Measurements from ENCODE around the gene SHISA9. TPM values are rescaled to one million over a fixed set of nuclear protein-coding genes. Genes with fewer than 3 reads are reported as not detected.

The SHISA9 gene
- total and polyA plus RNA-seq, 8 donors: 0.15 to 1.3 (median 0.38) TPM; not detected in 4

DNA sequence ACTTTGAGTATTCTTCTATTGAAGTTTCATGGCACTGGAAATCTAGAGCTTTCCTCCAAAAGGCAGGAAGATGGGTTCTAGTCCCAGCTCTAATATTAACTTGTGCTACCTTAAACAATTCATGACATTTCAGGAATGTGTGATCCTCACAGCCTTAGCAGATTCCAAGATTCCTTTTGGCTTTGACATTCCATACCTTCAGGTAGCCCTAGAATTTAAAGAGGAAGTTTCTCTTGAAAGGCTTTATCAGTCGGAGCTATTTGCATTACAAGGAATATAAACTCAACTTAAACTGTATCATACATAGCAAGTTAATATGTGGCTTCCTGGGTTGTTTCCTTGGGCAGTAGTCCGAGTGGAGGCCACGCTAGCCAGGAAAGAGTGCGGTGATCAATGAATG lies 330.0 kb downstream of the SHISA9 start:
- Histone ChIP-seq H3K27ac (no peak overlapping the region), H3K4me3 (no peak overlapping the region), H3K36me3 (no peaks in the 10 kb centered on the region), H3K27me3 (no peaks in the 10 kb centered on the region), H3K4me1 (no peaks in the 10 kb centered on the region), H3K9me3 (peaks cover 0 to 7% (median 5%) of the 10 kb centered on the region in 4 donors)
- 45 to 74% (median 56%) methylated on average over 4 of the region's 4 CpGs for WGBS, 5 donors
- intact Hi-C loops (cut with DNase I; ENCODE audit: low total_unique reads): no loop called here
- no peak for DNase-seq
- TF ChIP-seq EP300 (IDR thresholded peaks at IDR 0.05) (no peak), POLR2A (IDR thresholded peaks at IDR 0.05) (no peak), POLR2AphosphoS5 (IDR thresholded peaks at IDR 0.05) (no peak)
- TF ChIP-seq, protein P1, sequence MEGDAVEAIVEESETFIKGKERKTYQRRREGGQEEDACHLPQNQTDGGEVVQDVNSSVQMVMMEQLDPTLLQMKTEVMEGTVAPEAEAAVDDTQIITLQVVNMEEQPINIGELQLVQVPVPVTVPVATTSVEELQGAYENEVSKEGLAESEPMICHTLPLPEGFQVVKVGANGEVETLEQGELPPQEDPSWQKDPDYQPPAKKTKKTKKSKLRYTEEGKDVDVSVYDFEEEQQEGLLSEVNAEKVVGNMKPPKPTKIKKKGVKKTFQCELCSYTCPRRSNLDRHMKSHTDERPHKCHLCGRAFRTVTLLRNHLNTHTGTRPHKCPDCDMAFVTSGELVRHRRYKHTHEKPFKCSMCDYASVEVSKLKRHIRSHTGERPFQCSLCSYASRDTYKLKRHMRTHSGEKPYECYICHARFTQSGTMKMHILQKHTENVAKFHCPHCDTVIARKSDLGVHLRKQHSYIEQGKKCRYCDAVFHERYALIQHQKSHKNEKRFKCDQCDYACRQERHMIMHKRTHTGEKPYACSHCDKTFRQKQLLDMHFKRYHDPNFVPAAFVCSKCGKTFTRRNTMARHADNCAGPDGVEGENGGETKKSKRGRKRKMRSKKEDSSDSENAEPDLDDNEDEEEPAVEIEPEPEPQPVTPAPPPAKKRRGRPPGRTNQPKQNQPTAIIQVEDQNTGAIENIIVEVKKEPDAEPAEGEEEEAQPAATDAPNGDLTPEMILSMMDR (IDR thresholded peaks at IDR 0.05): no peak

DNA sequence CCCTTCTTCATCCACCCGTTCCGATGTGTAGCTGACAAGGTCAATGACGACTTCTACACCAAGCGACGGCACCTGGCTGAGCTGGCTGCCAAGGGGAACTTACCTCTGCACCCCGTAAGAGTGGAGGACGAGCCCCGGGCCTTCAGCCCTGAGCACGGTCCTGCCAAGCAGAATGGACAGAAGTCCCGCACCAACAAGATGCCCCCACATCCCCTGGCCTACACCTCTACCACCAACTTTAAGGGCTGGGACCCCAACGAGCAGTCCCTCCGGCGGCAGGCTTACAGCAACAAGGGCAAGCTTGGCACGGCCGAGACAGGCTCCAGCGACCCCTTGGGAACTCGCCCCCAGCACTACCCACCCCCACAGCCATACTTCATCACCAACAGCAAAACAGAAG lies 333.6 kb downstream of the SHISA9 start:
- no peak for DNase-seq
- no peak overlapping the region for H3K4me3 ChIP-seq
- TF ChIP-seq POLR2A (IDR thresholded peaks at IDR 0.05) (no peak), POLR2AphosphoS5 (IDR thresholded peaks at IDR 0.05) (no peak), EP300 (IDR thresholded peaks at IDR 0.05) (no peak)
- TF ChIP-seq, protein P1 (IDR thresholded peaks at IDR 0.05): no peak
- intact Hi-C loops (cut with DNase I; ENCODE audit: low total_unique reads): no loop called here
- no peaks in the 10 kb centered on the region for H3K4me1 ChIP-seq
- no peaks in the 10 kb centered on the region for H3K9me3 ChIP-seq
- H3K27me3 ChIP-seq: no peaks in the 10 kb centered on the region
- H3K36me3 ChIP-seq: no peaks in the 10 kb centered on the region
- WGBS, 5 donors: 84 to 94% (median 89%) methylated on average over 13 to 17 of the region's 17 CpGs
- no peak overlapping the region for H3K27ac ChIP-seq

DNA sequence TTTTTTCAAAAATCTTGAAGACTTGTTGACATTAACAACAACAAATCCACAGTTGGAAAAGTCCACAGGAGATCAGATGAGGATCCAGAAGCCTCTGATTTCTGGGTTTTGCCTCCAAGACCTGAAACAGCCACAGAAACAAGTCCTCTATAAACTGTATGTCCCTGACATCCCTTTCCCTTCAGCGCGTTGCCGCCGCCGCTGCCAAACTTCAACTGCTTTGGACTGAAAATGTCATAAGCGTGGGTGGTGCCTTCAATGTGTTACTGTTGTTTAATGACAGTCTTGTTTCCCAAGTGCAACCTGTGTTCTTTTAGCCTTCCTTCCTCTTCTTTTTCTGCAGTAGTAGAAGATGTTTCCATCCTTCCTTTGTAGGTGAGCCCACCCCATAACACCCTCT lies 334.9 kb downstream of the SHISA9 start:
- Histone ChIP-seq H3K27me3 (no peaks in the 10 kb centered on the region), H3K4me1 (no peaks in the 10 kb centered on the region), H3K4me3 (no peak overlapping the region), H3K9me3 (no peaks in the 10 kb centered on the region), H3K27ac (no peak overlapping the region), H3K36me3 (no peaks in the 10 kb centered on the region)
- DNase-seq: no peak
- WGBS, 5 donors: 97 to 98% (median 97%) methylated on average over 6 of the region's 6 CpGs
- intact Hi-C loops (cut with DNase I; ENCODE audit: low total_unique reads): no loop called here
- TF ChIP-seq, protein P1 (IDR thresholded peaks at IDR 0.05): no peak
- no peak for TF ChIP-seq EP300 (IDR thresholded peaks at IDR 0.05)
- no peak for TF ChIP-seq POLR2A (IDR thresholded peaks at IDR 0.05)
- TF ChIP-seq POLR2AphosphoS5 (IDR thresholded peaks at IDR 0.05): no peak

DNA sequence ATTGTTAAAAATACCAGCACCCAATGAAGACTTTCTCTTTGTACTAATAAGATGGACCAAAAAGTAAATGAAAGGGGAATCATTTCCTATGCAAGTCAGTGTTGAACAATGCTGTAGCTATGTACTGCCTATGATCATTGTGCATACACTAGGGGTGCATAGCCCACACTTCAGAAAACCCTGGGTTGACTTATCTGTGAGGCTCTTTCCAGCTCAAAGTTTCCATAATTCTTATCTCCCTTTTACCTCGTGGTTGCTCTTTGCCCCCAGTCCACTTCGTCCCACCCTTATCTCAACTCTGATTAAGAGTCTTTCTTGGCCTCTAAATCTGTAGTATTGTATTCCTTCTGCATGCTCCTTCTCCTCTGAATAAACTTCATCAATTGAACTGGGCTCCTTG lies 336.8 kb downstream of the SHISA9 start:
- Histone ChIP-seq H3K4me3 (no peak overlapping the region), H3K27me3 (no peaks in the 10 kb centered on the region), H3K4me1 (no peaks in the 10 kb centered on the region), H3K36me3 (no peaks in the 10 kb centered on the region), H3K9me3 (no peaks in the 10 kb centered on the region), H3K27ac (no peak overlapping the region)
- intact Hi-C loops (cut with DNase I; ENCODE audit: low total_unique reads): no loop called here
- TF ChIP-seq, protein P1 (IDR thresholded peaks at IDR 0.05): no peak
- no peak for TF ChIP-seq EP300 (IDR thresholded peaks at IDR 0.05)
- no peak for TF ChIP-seq POLR2AphosphoS5 (IDR thresholded peaks at IDR 0.05)
- TF ChIP-seq POLR2A (IDR thresholded peaks at IDR 0.05): no peak
- DNase-seq: no peak
- 12 to 29% (median 24%) methylated on average over 2 of the region's 2 CpGs for WGBS, 5 donors

Data from stomach (tissue), 9 donors.